Measurements from ENCODE around the gene TSHR.

- TF ChIP-seq, protein P1, sequence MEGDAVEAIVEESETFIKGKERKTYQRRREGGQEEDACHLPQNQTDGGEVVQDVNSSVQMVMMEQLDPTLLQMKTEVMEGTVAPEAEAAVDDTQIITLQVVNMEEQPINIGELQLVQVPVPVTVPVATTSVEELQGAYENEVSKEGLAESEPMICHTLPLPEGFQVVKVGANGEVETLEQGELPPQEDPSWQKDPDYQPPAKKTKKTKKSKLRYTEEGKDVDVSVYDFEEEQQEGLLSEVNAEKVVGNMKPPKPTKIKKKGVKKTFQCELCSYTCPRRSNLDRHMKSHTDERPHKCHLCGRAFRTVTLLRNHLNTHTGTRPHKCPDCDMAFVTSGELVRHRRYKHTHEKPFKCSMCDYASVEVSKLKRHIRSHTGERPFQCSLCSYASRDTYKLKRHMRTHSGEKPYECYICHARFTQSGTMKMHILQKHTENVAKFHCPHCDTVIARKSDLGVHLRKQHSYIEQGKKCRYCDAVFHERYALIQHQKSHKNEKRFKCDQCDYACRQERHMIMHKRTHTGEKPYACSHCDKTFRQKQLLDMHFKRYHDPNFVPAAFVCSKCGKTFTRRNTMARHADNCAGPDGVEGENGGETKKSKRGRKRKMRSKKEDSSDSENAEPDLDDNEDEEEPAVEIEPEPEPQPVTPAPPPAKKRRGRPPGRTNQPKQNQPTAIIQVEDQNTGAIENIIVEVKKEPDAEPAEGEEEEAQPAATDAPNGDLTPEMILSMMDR (IDR thresholded peaks at IDR 0.05; ENCODE audit: poor library complexity) = no peak
- TF ChIP-seq EZH2 (IDR thresholded peaks at IDR 0.05; ENCODE audit: borderline replicate concordance) = no peak
Measured at GRCh38 chr14:81062816-81063215, 107.4 kb downstream of the TSHR start.
